GM12892 (cell line): ENCODE measurements around the gene SPIRE2.
A peak's percentile ranks its signal among the peaks of the same experiment; 100 is the strongest.
"Not testable (repeated sequence)": the region's sequence is repeated elsewhere in the genome, so short reads cannot be mapped to it uniquely, and the experiment has no call there.

Experiments used
- DNase-seq: peaks from one replicate; pipeline ENCODE4 v3.0.0; 2011; ENCODE audit not compliant: insufficient read length
- FAIRE-seq: peaks from 2 replicates; lab custom pipeline; 2011; peaks lifted over from hg19 to GRCh38; lab: Jason Lieb, UNC
- POLR2A ChIP-seq: IDR thresholded peaks from 2 replicates; pipeline ENCODE4 v1.6.1; 2011; ENCODE audit warnings: low read depth, low read length, control low read depth
- POLR2AphosphoS5 ChIP-seq: IDR thresholded peaks from 2 replicates; pipeline ENCODE4 v1.6.1; 2011; ENCODE audit warnings: low read depth, low read length, control low read depth
- TAF1 ChIP-seq: IDR thresholded peaks from 2 replicates; pipeline ENCODE4 v1.6.1; 2011; ENCODE audit warnings: low read depth, mild to moderate bottlenecking, control low read depth, low read length, borderline replicate concordance

SPIRE2 gene

GRCh38 chr16:89871895-89872294 lies 43.6 kb downstream of the SPIRE2 start:
- DNase-seq, result no peak
- TF ChIP-seq POLR2A, result no peak
- no peak for TF ChIP-seq TAF1
- no peak for TF ChIP-seq POLR2AphosphoS5
- no peak for FAIRE-seq

- DNase-seq, result peak; percentile 80
- FAIRE-seq, result peak; percentile 51
- TF ChIP-seq POLR2A (peak; percentile 81), POLR2AphosphoS5 (peak; percentile 73), TAF1 (0 out of 2 replicates have a peak, but pooled peaks have one; percentile 16)
Observed at GRCh38 chr16:89873109-89873971, 45.1 kb downstream of the SPIRE2 start, which contains the start of gene TCF25. TCF25 (plus strand) TSS chr16:89873592; CDS start chr16:89873668, 76 bp downstream.

- FAIRE-seq (peak; percentile 99), DNase-seq (peak; percentile 85)
- TF ChIP-seq POLR2AphosphoS5 (0 out of 2 replicates have a peak, but pooled peaks have one; percentile 17), POLR2A (no peak)
Observed at GRCh38 chr16:89873972-89874689, 45.9 kb downstream of the SPIRE2 start.

GRCh38 chr16:89879123-89879522 lies 50.8 kb downstream of the SPIRE2 start:
- FAIRE-seq, result not testable (repeated sequence)

GRCh38 chr16:89880477-89881367 lies 52.4 kb downstream of the SPIRE2 start:
- TF ChIP-seq POLR2A (no peak), TAF1 (no peak), POLR2AphosphoS5 (no peak)
- no peak for FAIRE-seq
- DNase-seq, result no peak

More at GRCh38 chr16:89879123-89879522, 50.8 kb downstream of the SPIRE2 start:
- DNase-seq, result not testable (repeated sequence)

- FAIRE-seq, result no peak
- TF ChIP-seq POLR2A (no peak), POLR2AphosphoS5 (no peak), TAF1 (no peak)
- DNase-seq, result no peak
Observed at GRCh38 chr16:89881368-89881730, 53.1 kb downstream of the SPIRE2 start.

GRCh38 chr16:89883346-89884040 lies 55.2 kb downstream of the SPIRE2 start:
- TF ChIP-seq TAF1, result no peak
- no peak for TF ChIP-seq POLR2AphosphoS5
- no peak for TF ChIP-seq POLR2A
- DNase-seq (no peak), FAIRE-seq (no peak)

GRCh38 chr16:89884041-89884421 lies 55.8 kb downstream of the SPIRE2 start:
- no peak for FAIRE-seq
- TF ChIP-seq POLR2A (no peak), TAF1 (no peak)
- no peak for DNase-seq

- DNase-seq, result no peak
- no peak for FAIRE-seq
- TF ChIP-seq POLR2A (no peak), TAF1 (no peak), POLR2AphosphoS5 (no peak)
Observed at GRCh38 chr16:89887243-89887642, 59.0 kb downstream of the SPIRE2 start.

GRCh38 chr16:89890200-89890599 lies 61.9 kb downstream of the SPIRE2 start:
- no peak for TF ChIP-seq POLR2AphosphoS5
- no peak for TF ChIP-seq TAF1
- TF ChIP-seq POLR2A, result no peak
- DNase-seq, result no peak
- no peak for FAIRE-seq
